Measurements from ENCODE around the gene GSG1L.
"Not testable (repeated sequence)": the region's sequence is repeated elsewhere in the genome, so short reads cannot be mapped to it uniquely, and the experiment has no call there.

Gene GSG1L

GRCh38 chr16:27747946-27748345 lies 315.6 kb downstream of the GSG1L start:
- DNase-seq = no peak

- no peak for DNase-seq
Measured at GRCh38 chr16:27746076-27746855, 317.2 kb downstream of the GSG1L start.

GRCh38 chr16:27745348-27745747 lies 318.2 kb downstream of the GSG1L start:
- no peak for DNase-seq

- DNase-seq = no peak
Measured at GRCh38 chr16:27743963-27744362, 319.6 kb downstream of the GSG1L start.

- DNase-seq = not testable (repeated sequence)
Measured at GRCh38 chr16:27743001-27743400, 320.5 kb downstream of the GSG1L start.

GRCh38 chr16:27742333-27742732 lies 321.2 kb downstream of the GSG1L start:
- DNase-seq = no peak

- no peak for DNase-seq
Measured at GRCh38 chr16:27740496-27741201, 322.9 kb downstream of the GSG1L start.

GRCh38 chr16:27739606-27740357 lies 323.7 kb downstream of the GSG1L start:
- no peak for DNase-seq

- no peak for DNase-seq
Measured at GRCh38 chr16:27738596-27738995, 324.9 kb downstream of the GSG1L start.
